PC-3 (cell line): Measurements from ENCODE around the gene HIRA. TPM values are rescaled to one million over a fixed set of nuclear protein-coding genes. Genes with fewer than 3 reads are reported as not detected.

Source experiments
- ATAC-seq: fragments of 200-7000 bp; cut with Tn5 transposase; 2 replicates; pipeline ENCODE4 v1.9.1; 2020; ENCODE audit warnings: mild to moderate bottlenecking, moderate library complexity
- BruUV-seq: library from RNA; stranded (reverse); fragments of 400-500 nt; replicated peaks from 2 replicates; lab custom pipeline; 2021; lab: Mats Ljungman, UMichigan
- CTCF ChIA-PET: fragments of 300-600 bp; sonication (Branson Sonifier 250); formaldehyde crosslinking; loops from one replicate; lab custom pipeline; 2022; ENCODE audit warnings: antibody characterized with exemption; lab: Charles Lee
- POLR2A ChIA-PET: fragments of 300-600 bp; sonication (Branson Sonifier 250); formaldehyde crosslinking; loops from one replicate; lab custom pipeline; 2022; ENCODE audit warnings: antibody characterized with exemption; ENCODE audit not compliant: unreplicated experiment; lab: Charles Lee
- DNase-seq: peaks from one replicate; pipeline ENCODE4 v3.0.0-alpha.2; 2015
- H2AFZ ChIP-seq: fragments of 300-600 bp; sonication (generic); 2 replicates; pipeline ENCODE4 v1.6.0; 2016; ENCODE audit warnings: antibody characterized with exemption, low read length
- H3F3A ChIP-seq: fragments of 300-600 bp; sonication (generic); one replicate; pipeline ENCODE4 v1.6.0; 2017; ENCODE audit warnings: antibody characterized with exemption, low read length, control low read depth, mild to moderate bottlenecking; ENCODE audit not compliant: unreplicated experiment
- H3K27ac ChIP-seq: fragments of 300-600 bp; sonication (generic); 2 replicates; pipeline ENCODE4 v1.5.1; 2016; ENCODE audit warnings: mild to moderate bottlenecking, low read length
- H3K27me3 ChIP-seq: fragments of 300-600 bp; sonication (generic); 2 replicates; pipeline ENCODE4 v1.6.1; 2016; ENCODE audit warnings: low read length, mixed read lengths
- H3K36me3 ChIP-seq: fragments of 300-600 bp; sonication (generic); 2 replicates; pipeline ENCODE4 v1.6.1; 2016; ENCODE audit warnings: low read depth, mixed run types, low read length, mixed read lengths
- H3K4me1 ChIP-seq: fragments of 300-600 bp; sonication (generic); 2 replicates; pipeline ENCODE4 v1.5.1; 2016; ENCODE audit warnings: low read length; ENCODE audit not compliant: insufficient read depth
- H3K4me2 ChIP-seq: fragments of 300-600 bp; sonication (generic); 2 replicates; pipeline ENCODE4 v1.6.0; 2016; ENCODE audit warnings: low read length
- H3K4me3 ChIP-seq: fragments of 300-600 bp; sonication (generic); 2 replicates; pipeline ENCODE4 v1.5.1; 2016; ENCODE audit warnings: mild to moderate bottlenecking, low read length, mixed read lengths
- H3K79me2 ChIP-seq: fragments of 300-600 bp; sonication (generic); 2 replicates; pipeline ENCODE4 v1.6.1; 2017; ENCODE audit warnings: low read length, mixed read lengths
- H3K9ac ChIP-seq: fragments of 300-600 bp; sonication (generic); 2 replicates; pipeline ENCODE4 v1.6.0; 2016; ENCODE audit warnings: mild to moderate bottlenecking, low read length
- H3K9me2 ChIP-seq: fragments of 300-600 bp; sonication (generic); replicated peaks from 2 replicates; pipeline ENCODE4 v1.6.1; 2016; ENCODE audit warnings: mixed run types, low read length, mixed read lengths
- H3K9me3 ChIP-seq: fragments of 300-600 bp; sonication (generic); 2 replicates; pipeline ENCODE4 v1.6.1; 2016; ENCODE audit warnings: low read length, mixed read lengths
- H4K20me1 ChIP-seq: fragments of 300-600 bp; sonication (generic); 2 replicates; pipeline ENCODE4 v1.6.1; 2016; ENCODE audit warnings: low read length, mixed read lengths
- EZH2 ChIP-seq: fragments of 300-600 bp; sonication (generic); IDR thresholded peaks from one replicate; pipeline ENCODE4 v1.6.1; 2017; ENCODE audit warnings: antibody characterized with exemption, mild to moderate bottlenecking, low read length; ENCODE audit not compliant: unreplicated experiment
- EZH2phosphoT487 ChIP-seq: fragments of 300-600 bp; sonication (generic); IDR thresholded peaks from 2 replicates; pipeline ENCODE4 v1.6.1; 2018; ENCODE audit warnings: mild to moderate bottlenecking, antibody characterized with exemption, low read length, borderline replicate concordance
- intact Hi-C: fragments of 100-400 bp; cut with micrococcal nuclease; formaldehyde crosslinking; loops from 2 replicates; pipeline ENCODE4 v1.9.0; 2023
- total RNA-seq: library from RNA; depleted of rRNA; stranded (reverse); fragments of >200 nt; gene quantifications from 2 replicates; pipeline ENCODE4 v1.2.3, GENCODE V29; 2014
- TF ChIP-seq, protein P1 (sequence below): fragments of 300-600 bp; sonication (generic); conservative IDR thresholded peaks from 2 replicates; pipeline ENCODE4 v1.5.1; 2017; ENCODE audit warnings: antibody characterized with exemption, low read depth, mild to moderate bottlenecking, low read length

The HIRA gene
- total RNA-seq, 1 experiment from 2014 or later: 12.4 TPM

DNA sequence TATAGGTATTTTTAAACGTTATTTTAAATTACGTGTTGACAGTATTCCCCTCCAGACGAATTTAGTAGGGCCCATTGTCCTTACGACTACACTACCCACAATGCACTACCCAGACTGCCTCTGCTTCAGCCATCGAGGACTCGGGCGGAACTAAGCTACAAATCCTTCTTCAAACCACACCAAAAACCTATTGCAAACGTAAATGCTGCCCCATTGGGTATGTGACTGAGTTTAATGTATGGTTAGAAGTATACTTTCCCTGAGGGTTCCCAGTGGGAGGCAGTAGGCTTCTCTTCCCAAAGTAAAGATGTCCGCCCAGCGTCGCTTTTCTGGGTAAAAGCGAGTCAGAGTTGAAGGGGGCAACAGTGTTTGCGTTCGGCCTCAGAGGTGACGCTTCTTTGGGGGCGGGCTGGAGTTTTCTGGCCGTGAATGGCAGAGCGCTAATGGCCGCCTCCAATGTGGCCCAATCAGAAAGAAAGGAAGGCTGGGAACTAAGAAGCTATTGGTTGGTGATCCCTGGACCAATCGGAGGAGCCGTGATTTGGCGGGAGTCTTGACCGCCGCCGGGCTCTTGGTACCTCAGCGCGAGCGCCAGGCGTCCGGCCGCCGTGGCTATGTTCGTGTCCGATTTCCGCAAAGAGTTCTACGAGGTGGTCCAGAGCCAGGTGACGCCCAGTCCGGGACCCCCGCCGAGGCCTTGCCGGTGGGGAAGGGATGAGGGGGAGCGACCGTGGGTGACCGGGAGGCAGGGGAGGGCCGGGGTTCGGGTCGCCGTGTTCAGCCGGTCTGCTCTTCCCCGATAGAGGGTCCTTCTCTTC lies 48.0 kb upstream of the HIRA start, which contains the start of gene CDC45:
CDC45 (plus strand) TSS at position 566 of the 818 bp plus-strand sequence; CDS start at position 615, 49 bp downstream.
- peak within 1 kb of the TSS; percentile 96 for H2AFZ ChIP-seq
- peaks cover 11% of the 10 kb centered on the region for H3K4me1 ChIP-seq
- no peaks in the 10 kb centered on the region for H3K27me3 ChIP-seq
- intact Hi-C loops: loop anchor here (5.0 kb wide), 1 partner anchor 177 kb away; no protein-coding TSS in a partner anchor
- DNase-seq: peak; percentile 93
- peak within 1 kb of the TSS; percentile 97 for H3K9ac ChIP-seq
- H3K27ac ChIP-seq: peak within 1 kb of the TSS; percentile 93
- H3K36me3 ChIP-seq: peaks cover 18% of the 10 kb centered on the region
- CTCF ChIA-PET: interaction anchor here (1.6 kb wide), 1 partner anchor 150 kb away, joined by 6 read pairs; no protein-coding TSS in a partner anchor
- H4K20me1 ChIP-seq: peaks cover 29% of the 10 kb centered on the region
- H3K4me3 ChIP-seq: peak within 1 kb of the TSS; percentile 88
- ATAC-seq: peak; percentile 89
- TF ChIP-seq, protein P1, sequence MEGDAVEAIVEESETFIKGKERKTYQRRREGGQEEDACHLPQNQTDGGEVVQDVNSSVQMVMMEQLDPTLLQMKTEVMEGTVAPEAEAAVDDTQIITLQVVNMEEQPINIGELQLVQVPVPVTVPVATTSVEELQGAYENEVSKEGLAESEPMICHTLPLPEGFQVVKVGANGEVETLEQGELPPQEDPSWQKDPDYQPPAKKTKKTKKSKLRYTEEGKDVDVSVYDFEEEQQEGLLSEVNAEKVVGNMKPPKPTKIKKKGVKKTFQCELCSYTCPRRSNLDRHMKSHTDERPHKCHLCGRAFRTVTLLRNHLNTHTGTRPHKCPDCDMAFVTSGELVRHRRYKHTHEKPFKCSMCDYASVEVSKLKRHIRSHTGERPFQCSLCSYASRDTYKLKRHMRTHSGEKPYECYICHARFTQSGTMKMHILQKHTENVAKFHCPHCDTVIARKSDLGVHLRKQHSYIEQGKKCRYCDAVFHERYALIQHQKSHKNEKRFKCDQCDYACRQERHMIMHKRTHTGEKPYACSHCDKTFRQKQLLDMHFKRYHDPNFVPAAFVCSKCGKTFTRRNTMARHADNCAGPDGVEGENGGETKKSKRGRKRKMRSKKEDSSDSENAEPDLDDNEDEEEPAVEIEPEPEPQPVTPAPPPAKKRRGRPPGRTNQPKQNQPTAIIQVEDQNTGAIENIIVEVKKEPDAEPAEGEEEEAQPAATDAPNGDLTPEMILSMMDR: no peak
- TF ChIP-seq EZH2: no peak
- no peak for TF ChIP-seq EZH2phosphoT487
- peaks cover 68% of the 10 kb centered on the region for H3K79me2 ChIP-seq
- no TSS peak for BruUV-seq
- no peaks in the 10 kb centered on the region for H3K9me2 ChIP-seq
- H3K4me2 ChIP-seq: peak within 1 kb of the TSS; percentile 88
- POLR2A ChIA-PET: no interaction called here
- no peaks in the 10 kb centered on the region for H3F3A ChIP-seq
- H3K9me3 ChIP-seq: no peaks in the 10 kb centered on the region

DNA sequence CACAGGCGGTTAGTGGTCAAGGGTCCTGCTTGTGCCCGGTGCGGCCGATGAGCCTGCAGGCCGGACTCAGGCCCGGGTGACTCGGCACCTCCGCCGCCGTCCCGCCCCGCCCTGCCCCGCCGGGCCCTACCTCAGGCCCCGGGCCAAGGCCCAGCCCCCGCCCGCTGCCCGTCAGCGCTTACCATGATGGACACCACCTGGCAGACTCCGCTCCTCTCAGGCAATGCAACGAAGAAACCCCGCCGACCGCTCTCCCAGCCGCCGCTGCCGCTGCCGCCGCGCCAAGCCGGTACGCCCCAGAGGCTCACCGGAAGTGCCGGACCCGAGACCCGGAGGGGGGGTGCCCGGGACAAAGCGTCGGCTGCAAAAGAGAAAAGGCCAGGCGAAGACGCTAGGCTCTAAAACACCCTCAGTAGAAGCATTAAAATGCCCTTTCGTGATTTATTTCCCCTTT lies 47.4 kb upstream of the HIRA start, which contains the start of gene UFD1:
UFD1 (minus strand) TSS at position 293 of the 454 bp plus-strand sequence; CDS start at position 185, 108 bp downstream.
- TF ChIP-seq EZH2 (no peak), EZH2phosphoT487 (no peak)
- TF ChIP-seq, protein P1: no peak
- ChIA-PET CTCF (interaction anchor here (1.6 kb wide), 1 partner anchor 151 kb away, joined by 6 read pairs; no protein-coding TSS in a partner anchor), POLR2A (no interaction called here)
- H3K9me3 ChIP-seq: no peaks in the 10 kb centered on the region
- H3K4me3 ChIP-seq: peak within 1 kb of the TSS; percentile 88
- H3K9ac ChIP-seq: peak within 1 kb of the TSS; percentile 97
- H3K79me2 ChIP-seq: peaks cover 72% of the 10 kb centered on the region
- H3F3A ChIP-seq: no peaks in the 10 kb centered on the region
- peak within 1 kb of the TSS; percentile 88 for H3K4me2 ChIP-seq
- no peaks in the 10 kb centered on the region for H3K27me3 ChIP-seq
- ATAC-seq (peak; percentile 62), DNase-seq (peak; percentile 63)
- peaks cover 29% of the 10 kb centered on the region for H4K20me1 ChIP-seq
- H3K36me3 ChIP-seq: peaks cover 15% of the 10 kb centered on the region
- peak within 1 kb of the TSS; percentile 93 for H3K27ac ChIP-seq
- no peaks in the 10 kb centered on the region for H3K9me2 ChIP-seq
- intact Hi-C loops: loop anchor here (5.0 kb wide), 1 partner anchor 177 kb away; no protein-coding TSS in a partner anchor
- no TSS peak for BruUV-seq
- peaks cover 11% of the 10 kb centered on the region for H3K4me1 ChIP-seq
- peak within 1 kb of the TSS; percentile 96 for H2AFZ ChIP-seq
